K562 (cell line): ENCODE data around the gene ARID3B. TPM values are rescaled to one million over a fixed set of nuclear protein-coding genes. Genes with fewer than 3 reads are reported as not detected.
A peak's percentile ranks its signal among the peaks of the same experiment; 100 is the strongest.

ENCODE experiments used
- ATAC-seq: fragments of 200-7000 bp; cut with Tn5 transposase; 3 replicates; pipeline ENCODE4 v1.9.1; 2020; ENCODE audit warnings: moderate library complexity
- BruUV-seq: library from RNA; stranded (reverse); fragments of 400-500 nt; replicated peaks from 2 replicates; lab custom pipeline; 2021; lab: Mats Ljungman, UMichigan
- CTCF ChIA-PET: fragments of 300-600 bp; formaldehyde crosslinking; extraction: SDS; loops from one replicate; lab custom pipeline; 2021; ENCODE audit warnings: low intra/inter-chr PET ratio; lab: Yijun Ruan, JAX
- POLR2A ChIA-PET: fragments of 300-600, 350-650 bp; sonication (Branson Sonifier 250); formaldehyde crosslinking; extraction: SDS; loops from one replicate; lab custom pipeline; 2021; ENCODE audit warnings: antibody characterized with exemption, inconsistent platforms; lab: Yijun Ruan, JAX
- DNase-seq, 4 experiments: peaks; one replicate each; pipeline versions ENCODE4 v3.0.0 to v3.0.0-alpha.2; 2011 to 2018; ENCODE audit warnings: low spot score in 3 of 4, mixed read lengths in 3 of 4; ENCODE audit errors: extremely low read depth in 1 of 4
- FAIRE-seq: peaks from 2 replicates; lab custom pipeline; 2011; peaks lifted over from hg19 to GRCh38; lab: Jason Lieb, UNC
- H2AFZ ChIP-seq: 2 replicates; pipeline ENCODE4 v1.6.0; 2011; ENCODE audit warnings: low read depth, low read length, control low read depth, inconsistent platforms
- H3K27ac ChIP-seq: fragments of 200-600 bp; 3 replicates; pipeline ENCODE4 v1.8.0; 2011; ENCODE audit warnings: low read depth, mild to moderate bottlenecking, control low read depth, inconsistent platforms, low read length, moderate library complexity, mixed read lengths; ENCODE audit errors: extremely low read depth
- H3K27me3 ChIP-seq, 2 experiments: fragments of 300-600 bp in 1 of 2; 2 replicates in 1 of 2; 3 replicates in 1 of 2; pipeline versions ENCODE4 v1.6.0 to v1.8.0; 2011; ENCODE audit warnings: inconsistent platforms in 2 of 2, low read length in 2 of 2, mild to moderate bottlenecking in 1 of 2, mixed read lengths in 1 of 2, moderate library complexity in 1 of 2; ENCODE audit not compliant: control insufficient read depth in 2 of 2, insufficient read depth in 2 of 2
- H3K36me3 ChIP-seq: fragments of 300-600 bp; 3 replicates; pipeline ENCODE4 v1.8.0; 2011; ENCODE audit warnings: mild to moderate bottlenecking, low read length, inconsistent platforms; ENCODE audit not compliant: control insufficient read depth, insufficient read depth
- H3K4me1 ChIP-seq, 2 experiments: fragments of 200-600 bp in 1 of 2; replicated peaks in 1 of 2; 2 replicates in 1 of 2; 3 replicates in 1 of 2; pipeline versions ENCODE4 v1.5.1 to v1.8.0; 2011; ENCODE audit warnings: inconsistent platforms in 2 of 2, low read length in 2 of 2, mild to moderate bottlenecking in 1 of 2, mixed read lengths in 1 of 2, moderate library complexity in 1 of 2; ENCODE audit not compliant: control insufficient read depth in 2 of 2, insufficient read depth in 2 of 2
- H3K4me2 ChIP-seq: 2 replicates; pipeline ENCODE4 v1.6.1; 2011; ENCODE audit warnings: low read length, control low read depth, inconsistent platforms, mixed read lengths; ENCODE audit not compliant: insufficient read depth
- H3K4me3 ChIP-seq: fragments of 200-600 bp; sonication (generic), shearing (Covaris generic); 2 replicates; pipeline ENCODE4 v1.5.1; 2016; ENCODE audit warnings: control low read depth, inconsistent platforms
- H3K79me2 ChIP-seq: fragments of 200-600 bp; 3 replicates; pipeline ENCODE4 v1.8.0; 2011; ENCODE audit warnings: low read length, inconsistent platforms; ENCODE audit not compliant: control insufficient read depth, insufficient read depth
- H3K9ac ChIP-seq, 2 experiments: 2 replicates each; pipeline versions ENCODE4 v1.6.0 to v1.6.1; 2011; ENCODE audit warnings: low read depth in 2 of 2, low read length in 2 of 2, control low read depth in 1 of 2, inconsistent platforms in 1 of 2, mild to moderate bottlenecking in 1 of 2, mixed read lengths in 1 of 2; ENCODE audit not compliant: insufficient read depth in 1 of 2
- H3K9me1 ChIP-seq: one replicate; pipeline ENCODE4 v1.6.0; 2011; ENCODE audit warnings: inconsistent platforms, mild to moderate bottlenecking, low read length, moderate library complexity; ENCODE audit not compliant: control insufficient read depth, insufficient read depth
- H3K9me3 ChIP-seq: replicated peaks from 2 replicates; pipeline ENCODE4 v1.5.1; 2011; ENCODE audit warnings: low read depth, low read length, inconsistent platforms; ENCODE audit not compliant: control insufficient read depth, insufficient read depth
- H4K20me1 ChIP-seq: replicated peaks from 2 replicates; pipeline ENCODE4 v1.6.1; 2011; ENCODE audit warnings: low read length, inconsistent platforms, mixed read lengths; ENCODE audit not compliant: control insufficient read depth, insufficient read depth
- COPS2 ChIP-seq: fragments of 450-650 bp; conservative IDR thresholded peaks from 2 replicates; pipeline ENCODE4 v1.6.1; 2016; ENCODE audit warnings: mild to moderate bottlenecking, moderate library complexity
- KAT8 ChIP-seq: fragments of 450-650 bp; IDR thresholded peaks from 2 replicates; pipeline ENCODE4 v1.6.1; 2016; ENCODE audit warnings: low read depth, mild to moderate bottlenecking
- NR2C1 ChIP-seq, 2 experiments: fragments of 450-650 bp; IDR thresholded peaks; 2 replicates each; pipeline ENCODE4 v1.6.1; 2017; ENCODE audit warnings: mild to moderate bottlenecking in 2 of 2, antibody characterized with exemption in 1 of 2, inconsistent platforms in 1 of 2, missing compliant biosample characterization in 1 of 2, missing genetic modification characterization in 1 of 2
- SIN3B ChIP-seq: fragments of 450-650 bp; IDR thresholded peaks from 2 replicates; pipeline ENCODE4 v1.6.1; 2017; ENCODE audit warnings: low read depth, mild to moderate bottlenecking, moderate library complexity
- SMAD4 ChIP-seq: fragments of 250-450 bp; sonication (Bioruptor Pico); conservative IDR thresholded peaks from 2 replicates; pipeline ENCODE4 v1.8.0; 2021; ENCODE audit warnings: inconsistent platforms, mild to moderate bottlenecking, moderate library complexity
- TBL1XR1 ChIP-seq, 2 experiments: IDR thresholded peaks; 2 replicates each; pipeline ENCODE4 v1.6.1; 2012; ENCODE audit warnings: improper control_type of control experiment in 2 of 2, low read length in 2 of 2, mild to moderate bottlenecking in 1 of 2
- ZNF232 ChIP-seq: sonication (generic); formaldehyde crosslinking; IDR thresholded peaks from 2 replicates; pipeline ENCODE4 v1.8.0; 2022; ENCODE audit warnings: mild to moderate bottlenecking, missing genetic modification reagents
- WGBS: fragments of 100-300 bp; shearing (Covaris generic); methylation state at CpG from one replicate; pipeline ENCODE4 v1.1.6; 2016; ENCODE audit warnings: low coverage, mixed read lengths; ENCODE audit not compliant: insufficient coverage; ENCODE audit errors: missing lambda C conversion rate; 5-methylcytosine and 5-hydroxymethylcytosine counted together
- in situ Hi-C: fragments of 300-500 bp; cut with MboI; formaldehyde crosslinking; loops from 4 replicates; pipeline ENCODE4 v1.15.0; 2018; ENCODE audit warnings: inconsistent platforms, mixed read lengths
- intact Hi-C: fragments of 100-400 bp; cut with micrococcal nuclease; formaldehyde crosslinking; loops from 2 replicates; pipeline ENCODE4 v1.14.2; 2022
- polyA plus RNA-seq, 8 experiments: library from polyadenylated mRNA; depleted of rRNA in 4 of 8; stranded (reverse) in 5 of 8; unstranded in 3 of 8; fragments of >200 nt; fragmentation: Nextera tagmentation in 2 of 8; fragmentation: Illumina TruSeq in 1 of 8; extraction: Ambion mirVana in 2 of 8; extraction: Trizol in 1 of 8; gene quantifications; 2 replicates each; pipeline versions ENCODE4 v1.2.1 to v1.2.3, GENCODE V29; 2011 to 2014; ENCODE audit warnings: inconsistent platforms in 1 of 8, missing spikeins in 1 of 8
- total RNA-seq, 7 experiments: library from RNA; depleted of rRNA in 6 of 7; stranded (reverse); fragments of >200 nt in 6 of 7; fragmentation: Illumina TruSeq in 2 of 7; extraction: Trizol in 2 of 7; gene quantifications; 2 replicates each; pipeline versions ENCODE4 v1.2.1 to v1.2.3, GENCODE V29; 2011 to 2021; ENCODE audit warnings: low replicate concordance in 1 of 7
- TF ChIP-seq, protein P1 (sequence below): sonication (generic); formaldehyde crosslinking; IDR thresholded peaks from 2 replicates; pipeline ENCODE4 v1.8.0; 2022; ENCODE audit warnings: mild to moderate bottlenecking, missing genetic modification reagents, borderline replicate concordance
- TF ChIP-seq, protein P2 (sequence below), 2 experiments: fragments of 450-650 bp in 1 of 2; sonication (generic) in 1 of 2; formaldehyde crosslinking in 1 of 2; IDR thresholded peaks in 1 of 2; conservative IDR thresholded peaks in 1 of 2; 2 replicates each; pipeline versions ENCODE4 v1.6.1 to v1.8.1; 2016 to 2023; ENCODE audit warnings: mild to moderate bottlenecking in 2 of 2, moderate library complexity in 2 of 2, inconsistent platforms in 1 of 2, missing genetic modification reagents in 1 of 2
- TF ChIP-seq, protein P3 (sequence below): fragments of 450-650 bp; IDR thresholded peaks from 2 replicates; pipeline ENCODE4 v1.6.1; 2016; ENCODE audit warnings: low read depth, mild to moderate bottlenecking, moderate library complexity
- TF ChIP-seq, protein P4 (sequence below): IDR thresholded peaks from 3 replicates; pipeline ENCODE4 v1.6.1; 2011; ENCODE audit warnings: borderline replicate concordance, mild to moderate bottlenecking; ENCODE audit not compliant: insufficient read length, insufficient read depth
- TF ChIP-seq, protein P5 (sequence below): fragments of 250-450 bp; sonication (Bioruptor Pico); IDR thresholded peaks from 2 replicates; pipeline ENCODE4 v1.4.0; 2020; ENCODE audit warnings: mild to moderate bottlenecking, moderate library complexity

Gene ARID3B
- total and polyA plus RNA-seq, 9 of the 15 experiments (the other 6 are each of a cell fraction or from before 2014, with no cell fraction given), result 0.32 to 15.1 (median 7.1) TPM

DNA sequence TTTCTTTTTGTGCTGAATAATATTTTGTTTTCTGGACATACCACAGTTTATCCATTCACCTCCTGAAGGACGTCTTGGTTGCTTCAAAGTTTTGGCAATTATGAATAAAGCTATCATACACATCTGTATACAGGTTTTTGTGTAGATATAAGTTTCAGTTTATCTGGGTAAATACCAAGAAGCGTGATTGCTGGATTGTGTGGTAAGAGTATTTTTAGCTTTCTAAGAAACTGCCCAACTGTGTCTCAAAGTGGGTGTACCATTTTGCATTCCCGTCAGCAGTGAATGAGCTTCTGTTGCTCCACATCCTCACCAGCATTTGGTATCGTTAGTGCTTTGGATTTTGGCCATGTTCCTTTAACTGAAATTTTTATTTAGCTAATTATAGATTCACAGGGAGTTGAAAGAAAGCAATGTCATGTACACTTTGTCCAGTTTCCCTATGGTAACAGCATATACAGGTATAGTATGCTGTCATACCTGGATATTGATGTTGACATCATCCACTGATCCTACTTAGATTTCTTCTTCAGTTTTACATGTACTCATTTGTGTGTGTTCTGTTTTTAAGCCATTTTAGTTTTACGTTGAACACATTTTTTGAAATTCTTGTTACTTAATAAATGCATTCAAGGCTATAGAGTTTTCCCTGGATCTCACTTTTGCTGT, 11.9 kb downstream of the ARID3B start:
- ChIA-PET POLR2A (interaction anchor here (0.6 to 1.5 kb wide), 4 partner anchors 8 to 618 kb away, joined by 3 to 4 read pairs (median 4); no protein-coding TSS in a partner anchor), CTCF (no interaction called here)
- no peak overlapping the region for H3K9ac ChIP-seq
- intact Hi-C loops (no loop called here), in situ Hi-C loops (no loop called here)
- no peak overlapping the region for H3K4me2 ChIP-seq
- no peak for ATAC-seq
- no peak for DNase-seq
- no peaks in the 10 kb centered on the region for H3K9me1 ChIP-seq
- H4K20me1 ChIP-seq, result peaks cover 14% of the 10 kb centered on the region
- no peak overlapping the region for H2AFZ ChIP-seq
- peak; percentile 29 for FAIRE-seq
- 0 out of 3 replicates have a peak, but pooled peaks cover 11% of the 10 kb centered on the region for H3K79me2 ChIP-seq
- H3K4me1 ChIP-seq, result no peaks in the 10 kb centered on the region
- H3K4me3 ChIP-seq, result no peak overlapping the region
- WGBS, result 23% methylated on average over 5 of the region's 5 CpGs
- H3K36me3 ChIP-seq, result peaks cover 18% of the 10 kb centered on the region
- H3K9me3 ChIP-seq, result no peaks in the 10 kb centered on the region
- no peaks in the 10 kb centered on the region for H3K27me3 ChIP-seq
- H3K27ac ChIP-seq, result no peak overlapping the region
- BruUV-seq, result no TSS peak
- TF ChIP-seq, protein P1, sequence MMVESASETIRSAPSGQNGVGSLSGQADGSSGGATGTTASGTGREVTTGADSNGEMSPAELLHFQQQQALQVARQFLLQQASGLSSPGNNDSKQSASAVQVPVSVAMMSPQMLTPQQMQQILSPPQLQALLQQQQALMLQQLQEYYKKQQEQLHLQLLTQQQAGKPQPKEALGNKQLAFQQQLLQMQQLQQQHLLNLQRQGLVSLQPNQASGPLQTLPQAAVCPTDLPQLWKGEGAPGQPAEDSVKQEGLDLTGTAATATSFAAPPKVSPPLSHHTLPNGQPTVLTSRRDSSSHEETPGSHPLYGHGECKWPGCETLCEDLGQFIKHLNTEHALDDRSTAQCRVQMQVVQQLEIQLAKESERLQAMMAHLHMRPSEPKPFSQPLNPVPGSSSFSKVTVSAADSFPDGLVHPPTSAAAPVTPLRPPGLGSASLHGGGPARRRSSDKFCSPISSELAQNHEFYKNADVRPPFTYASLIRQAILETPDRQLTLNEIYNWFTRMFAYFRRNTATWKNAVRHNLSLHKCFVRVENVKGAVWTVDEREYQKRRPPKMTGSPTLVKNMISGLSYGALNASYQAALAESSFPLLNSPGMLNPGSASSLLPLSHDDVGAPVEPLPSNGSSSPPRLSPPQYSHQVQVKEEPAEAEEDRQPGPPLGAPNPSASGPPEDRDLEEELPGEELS (CRISPR knock-in tag), result no peak
- no peak for TF ChIP-seq NR2C1 (IDR thresholded peaks at IDR 0.05)
- TF ChIP-seq NR2C1 (tag; IDR thresholded peaks at IDR 0.05), result no peak
- no peak for TF ChIP-seq SMAD4 (CRISPR knock-in tag)
- TF ChIP-seq, protein P2, sequence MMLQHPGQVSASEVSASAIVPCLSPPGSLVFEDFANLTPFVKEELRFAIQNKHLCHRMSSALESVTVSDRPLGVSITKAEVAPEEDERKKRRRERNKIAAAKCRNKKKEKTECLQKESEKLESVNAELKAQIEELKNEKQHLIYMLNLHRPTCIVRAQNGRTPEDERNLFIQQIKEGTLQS (IDR thresholded peaks at IDR 0.05), result no peak
- TF ChIP-seq, protein P2 (CRISPR knock-in tag; conservative IDR thresholded peaks at IDR 0.05), result no peak
- no peak for TF ChIP-seq SIN3B
- 0 out of 4 replicates have a peak, but pooled peaks of 1 of the 2 experiments have one; percentile 34 for TF ChIP-seq TBL1XR1 (IDR thresholded peaks at IDR 0.05; ENCODE audit: low read length in 2 of 2)
- TF ChIP-seq, protein P3, sequence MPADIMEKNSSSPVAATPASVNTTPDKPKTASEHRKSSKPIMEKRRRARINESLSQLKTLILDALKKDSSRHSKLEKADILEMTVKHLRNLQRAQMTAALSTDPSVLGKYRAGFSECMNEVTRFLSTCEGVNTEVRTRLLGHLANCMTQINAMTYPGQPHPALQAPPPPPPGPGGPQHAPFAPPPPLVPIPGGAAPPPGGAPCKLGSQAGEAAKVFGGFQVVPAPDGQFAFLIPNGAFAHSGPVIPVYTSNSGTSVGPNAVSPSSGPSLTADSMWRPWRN, result no peak
- TF ChIP-seq, protein P4, sequence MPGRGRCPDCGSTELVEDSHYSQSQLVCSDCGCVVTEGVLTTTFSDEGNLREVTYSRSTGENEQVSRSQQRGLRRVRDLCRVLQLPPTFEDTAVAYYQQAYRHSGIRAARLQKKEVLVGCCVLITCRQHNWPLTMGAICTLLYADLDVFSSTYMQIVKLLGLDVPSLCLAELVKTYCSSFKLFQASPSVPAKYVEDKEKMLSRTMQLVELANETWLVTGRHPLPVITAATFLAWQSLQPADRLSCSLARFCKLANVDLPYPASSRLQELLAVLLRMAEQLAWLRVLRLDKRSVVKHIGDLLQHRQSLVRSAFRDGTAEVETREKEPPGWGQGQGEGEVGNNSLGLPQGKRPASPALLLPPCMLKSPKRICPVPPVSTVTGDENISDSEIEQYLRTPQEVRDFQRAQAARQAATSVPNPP, result no peak
- no peak for TF ChIP-seq KAT8
- TF ChIP-seq, protein P5, sequence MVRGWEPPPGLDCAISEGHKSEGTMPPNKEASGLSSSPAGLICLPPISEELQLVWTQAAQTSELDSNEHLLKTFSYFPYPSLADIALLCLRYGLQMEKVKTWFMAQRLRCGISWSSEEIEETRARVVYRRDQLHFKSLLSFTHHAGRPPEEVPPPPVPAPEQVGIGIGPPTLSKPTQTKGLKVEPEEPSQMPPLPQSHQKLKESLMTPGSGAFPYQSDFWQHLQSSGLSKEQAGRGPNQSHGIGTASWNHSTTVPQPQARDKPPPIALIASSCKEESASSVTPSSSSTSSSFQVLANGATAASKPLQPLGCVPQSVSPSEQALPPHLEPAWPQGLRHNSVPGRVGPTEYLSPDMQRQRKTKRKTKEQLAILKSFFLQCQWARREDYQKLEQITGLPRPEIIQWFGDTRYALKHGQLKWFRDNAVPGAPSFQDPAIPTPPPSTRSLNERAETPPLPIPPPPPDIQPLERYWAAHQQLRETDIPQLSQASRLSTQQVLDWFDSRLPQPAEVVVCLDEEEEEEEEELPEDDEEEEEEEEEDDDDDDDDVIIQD (CRISPR knock-in tag), result no peak
- no peak for TF ChIP-seq COPS2
- no peak for TF ChIP-seq ZNF232 (CRISPR knock-in tag)
